CD4-positive, alpha-beta T cell treated with Interleukin-4 for 4 hours (primary cell): ENCODE measurements around the gene CRIP3.
A peak's percentile ranks its signal among the peaks of the same experiment; 100 is the strongest.

Experiments
- DNase-seq: peaks from one replicate; pipeline ENCODE4 v3.0.0-alpha.2; 2020

Gene CRIP3

GRCh38 chr6:43271103-43271815 is 37.4 kb downstream of the CRIP3 start:
- DNase-seq, result no peak

- DNase-seq, result peak; percentile 29
Measured at GRCh38 chr6:43269273-43270007, 39.2 kb downstream of the CRIP3 start.

- DNase-seq, result no peak
Measured at GRCh38 chr6:43268782-43269272, 39.8 kb downstream of the CRIP3 start.

GRCh38 chr6:43268355-43268700 is 40.3 kb downstream of the CRIP3 start:
- DNase-seq, result no peak

GRCh38 chr6:43267619-43268354 is 40.8 kb downstream of the CRIP3 start:
- no peak for DNase-seq

GRCh38 chr6:43265564-43265963 is 43.1 kb downstream of the CRIP3 start:
- DNase-seq, result no peak

GRCh38 chr6:43264599-43265145 is 44.0 kb downstream of the CRIP3 start:
- no peak for DNase-seq

- DNase-seq, result peak; percentile 74
Measured at GRCh38 chr6:43263314-43264178, 45.1 kb downstream of the CRIP3 start.

- DNase-seq, result no peak
Measured at GRCh38 chr6:43262780-43263313, 45.8 kb downstream of the CRIP3 start.

- no peak for DNase-seq
Measured at GRCh38 chr6:43262000-43262779, 46.4 kb downstream of the CRIP3 start.

- no peak for DNase-seq
Measured at GRCh38 chr6:43261198-43261597, 47.4 kb downstream of the CRIP3 start.

GRCh38 chr6:43260791-43261190 is 47.8 kb downstream of the CRIP3 start:
- DNase-seq, result no peak

- DNase-seq, result no peak
Measured at GRCh38 chr6:43258807-43259686, 49.6 kb downstream of the CRIP3 start.

- no peak for DNase-seq
Measured at GRCh38 chr6:43258180-43258579, 50.4 kb downstream of the CRIP3 start.

GRCh38 chr6:43257367-43258145 is 51.1 kb downstream of the CRIP3 start:
- no peak for DNase-seq

GRCh38 chr6:43256670-43257366 is 51.8 kb downstream of the CRIP3 start:
- DNase-seq, result no peak
